Measurements from ENCODE around the gene FOXE3.

The FOXE3 gene

DNA sequence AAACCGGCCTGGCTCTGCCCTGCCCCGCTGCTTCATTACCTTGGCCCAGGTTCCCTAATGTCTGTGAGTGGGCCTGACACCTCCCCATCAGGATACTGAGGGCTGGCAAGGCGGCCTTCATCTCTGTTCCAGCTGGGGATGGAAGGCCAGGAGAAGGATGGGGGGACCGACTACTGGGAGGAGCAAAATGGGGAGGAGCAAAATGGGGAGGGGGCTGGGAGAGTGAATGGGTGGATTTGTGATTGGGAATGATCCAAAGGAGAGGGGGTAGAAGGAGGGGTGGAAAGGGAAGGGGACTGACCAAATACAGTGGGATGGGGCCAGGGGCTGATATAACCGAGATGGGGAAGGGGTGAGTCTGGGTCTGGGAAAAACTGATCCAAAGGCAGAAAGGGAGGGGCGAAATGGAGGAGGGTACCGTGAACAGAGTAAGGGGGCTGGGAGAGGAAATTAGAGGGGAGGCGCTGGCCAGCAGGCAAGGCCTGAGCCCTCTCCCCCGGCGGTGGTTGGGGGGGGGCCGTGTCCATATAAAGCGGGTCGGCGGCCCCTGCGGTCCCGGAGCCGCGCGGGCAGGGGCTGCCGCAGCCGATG, at the start of gene FOXE3:
FOXE3 (plus strand) TSS at position 558 of the 591 bp plus-strand sequence; CDS start at position 589, 31 bp downstream.
- Mint-ChIP-seq H3K9me3 (no peaks in the 10 kb centered on the region), H3K4me3 (no peak within 1 kb of the TSS), H3K27ac (no peak within 1 kb of the TSS), H3K27me3 (peaks cover 45% of the 10 kb centered on the region), H3K36me3 (ENCODE audit: low read depth) (no peaks in the 10 kb centered on the region), H3K4me1 (ENCODE audit: low read depth) (peaks cover 6% of the 10 kb centered on the region)

- Mint-ChIP-seq H3K4me3 (no peak overlapping the region), H3K4me1 (ENCODE audit: low read depth) (peaks cover 4% of the 10 kb centered on the region), H3K27ac (no peak overlapping the region), H3K27me3 (no peaks in the 10 kb centered on the region), H3K36me3 (ENCODE audit: low read depth) (peaks cover 35% of the 10 kb centered on the region), H3K9me3 (no peaks in the 10 kb centered on the region)
These were observed 48.4 kb upstream of the FOXE3 start for GRCh38 chr1:47367651-47368050.

- no peaks in the 10 kb centered on the region for H3K4me1 Mint-ChIP-seq (ENCODE audit: low read depth)
- H3K27ac Mint-ChIP-seq, result no peak overlapping the region
- no peaks in the 10 kb centered on the region for H3K27me3 Mint-ChIP-seq
- peaks cover 59% of the 10 kb centered on the region for H3K36me3 Mint-ChIP-seq (ENCODE audit: low read depth)
- H3K9me3 Mint-ChIP-seq, result no peaks in the 10 kb centered on the region
- H3K4me3 Mint-ChIP-seq, result no peak overlapping the region
These were observed 45.0 kb upstream of the FOXE3 start for GRCh38 chr1:47371016-47371517.

DNA sequence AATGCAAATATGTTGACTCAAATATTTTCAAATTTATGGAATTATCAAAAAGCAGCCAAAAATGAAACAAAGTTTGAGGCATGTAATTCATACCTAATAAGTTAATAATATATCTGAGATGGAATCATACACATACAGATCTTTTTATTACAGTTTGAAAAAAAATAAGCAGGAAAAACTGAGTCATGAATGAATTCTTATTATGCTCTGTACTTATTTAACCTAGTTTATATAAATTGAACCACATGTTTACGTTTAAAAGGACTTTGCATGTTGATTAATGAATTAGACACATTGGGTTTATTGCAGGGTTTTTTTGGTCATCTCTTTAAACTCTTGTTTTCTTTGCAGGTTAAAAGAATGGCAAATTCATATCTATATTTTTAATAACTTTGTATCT, 41.6 kb upstream of the FOXE3 start:
- Mint-ChIP-seq H3K4me1 (ENCODE audit: low read depth) (no peaks in the 10 kb centered on the region), H3K27me3 (no peaks in the 10 kb centered on the region), H3K4me3 (no peak overlapping the region), H3K27ac (no peak overlapping the region), H3K9me3 (no peaks in the 10 kb centered on the region), H3K36me3 (ENCODE audit: low read depth) (peaks cover 62% of the 10 kb centered on the region)

DNA sequence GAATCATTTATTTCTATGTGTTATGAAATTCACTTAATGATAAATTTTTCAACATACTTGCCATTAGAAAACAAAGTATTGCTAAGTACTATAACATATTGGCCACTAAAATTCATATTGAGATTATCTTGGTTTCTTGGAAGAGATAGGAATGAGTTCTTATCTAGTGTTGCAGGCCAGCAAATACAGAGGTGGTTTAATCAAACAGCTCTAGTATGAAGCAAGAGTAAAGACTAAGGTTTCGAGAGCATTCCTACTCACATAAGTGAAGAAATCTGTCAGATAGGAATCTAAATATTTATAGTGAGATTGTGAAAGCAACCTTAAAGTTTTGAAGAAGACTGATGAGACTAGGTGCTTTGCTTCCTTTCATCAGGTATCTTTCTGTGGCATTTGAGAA, 37.9 kb upstream of the FOXE3 start:
- no peaks in the 10 kb centered on the region for H3K27me3 Mint-ChIP-seq
- H3K4me3 Mint-ChIP-seq, result no peak overlapping the region
- no peaks in the 10 kb centered on the region for H3K4me1 Mint-ChIP-seq (ENCODE audit: low read depth)
- H3K27ac Mint-ChIP-seq, result no peak overlapping the region
- no peaks in the 10 kb centered on the region for H3K9me3 Mint-ChIP-seq
- H3K36me3 Mint-ChIP-seq (ENCODE audit: low read depth), result peaks cover 50% of the 10 kb centered on the region

GRCh38 chr1:47380699-47381098, 35.4 kb upstream of the FOXE3 start:
- H3K36me3 Mint-ChIP-seq (ENCODE audit: low read depth), result peaks cover 32% of the 10 kb centered on the region
- H3K4me1 Mint-ChIP-seq (ENCODE audit: low read depth), result no peaks in the 10 kb centered on the region
- H3K27me3 Mint-ChIP-seq, result no peaks in the 10 kb centered on the region
- H3K27ac Mint-ChIP-seq, result no peak overlapping the region
- no peak overlapping the region for H3K4me3 Mint-ChIP-seq
- H3K9me3 Mint-ChIP-seq, result no peaks in the 10 kb centered on the region

DNA sequence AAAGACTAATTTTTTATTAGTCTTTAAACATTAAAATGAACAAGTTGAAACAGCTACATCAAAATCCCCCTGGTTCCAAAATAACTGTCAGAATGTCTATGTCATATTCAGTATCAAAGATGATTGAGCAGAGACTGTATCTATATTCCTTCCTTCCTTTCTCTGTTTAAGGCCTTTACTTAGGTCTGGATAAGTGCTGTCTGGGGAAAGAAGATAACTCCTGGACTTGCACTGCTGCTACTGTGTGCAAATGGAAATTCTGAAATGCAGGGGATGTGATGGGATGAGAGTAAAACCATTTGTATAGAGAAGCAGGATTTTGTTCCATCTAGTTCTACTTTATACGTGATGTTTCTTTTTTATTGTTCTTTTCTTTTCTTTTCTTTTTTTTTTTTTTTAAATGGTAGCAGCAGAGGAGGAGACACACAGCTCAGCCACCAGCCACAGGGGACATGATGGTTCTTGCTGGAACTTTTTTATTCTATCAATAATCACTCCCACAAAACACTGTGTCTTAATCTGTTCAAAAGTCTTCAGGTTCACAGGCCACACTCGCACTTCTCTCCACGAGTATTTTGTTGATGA, 33.6 kb upstream of the FOXE3 start:
- Mint-ChIP-seq H3K9me3 (no peaks in the 10 kb centered on the region), H3K27ac (no peak overlapping the region), H3K4me1 (ENCODE audit: low read depth) (no peaks in the 10 kb centered on the region), H3K27me3 (no peaks in the 10 kb centered on the region), H3K36me3 (ENCODE audit: low read depth) (peaks cover 31% of the 10 kb centered on the region), H3K4me3 (no peak overlapping the region)

- Mint-ChIP-seq H3K27ac (no peak overlapping the region), H3K4me3 (no peak overlapping the region), H3K4me1 (ENCODE audit: low read depth) (no peaks in the 10 kb centered on the region), H3K36me3 (ENCODE audit: low read depth) (peaks cover 20% of the 10 kb centered on the region), H3K9me3 (no peaks in the 10 kb centered on the region), H3K27me3 (no peaks in the 10 kb centered on the region)
These were observed 32.0 kb upstream of the FOXE3 start for GRCh38 chr1:47384083-47384482.

DNA sequence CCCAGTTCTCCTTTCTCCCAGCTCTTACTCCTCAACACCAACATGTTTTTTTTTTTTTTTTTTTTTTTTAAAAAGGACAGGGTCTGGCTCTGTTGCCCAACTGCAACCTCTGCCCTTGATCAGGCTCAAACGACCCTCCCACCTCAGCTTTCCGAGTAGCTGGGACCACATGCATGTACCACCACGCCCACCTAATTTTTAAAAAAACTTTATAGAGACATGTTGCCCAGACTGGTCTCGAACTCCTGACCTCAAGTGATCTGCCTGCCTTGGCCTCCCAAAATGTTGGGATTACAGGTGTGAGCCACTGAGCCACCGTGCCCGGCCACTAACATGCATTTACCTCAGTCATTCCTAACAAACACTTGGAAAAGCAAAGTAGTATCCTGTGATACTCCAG, 31.1 kb upstream of the FOXE3 start:
- Mint-ChIP-seq H3K4me3 (no peak overlapping the region), H3K27me3 (no peaks in the 10 kb centered on the region), H3K27ac (no peak overlapping the region), H3K9me3 (no peaks in the 10 kb centered on the region), H3K36me3 (ENCODE audit: low read depth) (peaks cover 12% of the 10 kb centered on the region), H3K4me1 (ENCODE audit: low read depth) (no peaks in the 10 kb centered on the region)

DNA sequence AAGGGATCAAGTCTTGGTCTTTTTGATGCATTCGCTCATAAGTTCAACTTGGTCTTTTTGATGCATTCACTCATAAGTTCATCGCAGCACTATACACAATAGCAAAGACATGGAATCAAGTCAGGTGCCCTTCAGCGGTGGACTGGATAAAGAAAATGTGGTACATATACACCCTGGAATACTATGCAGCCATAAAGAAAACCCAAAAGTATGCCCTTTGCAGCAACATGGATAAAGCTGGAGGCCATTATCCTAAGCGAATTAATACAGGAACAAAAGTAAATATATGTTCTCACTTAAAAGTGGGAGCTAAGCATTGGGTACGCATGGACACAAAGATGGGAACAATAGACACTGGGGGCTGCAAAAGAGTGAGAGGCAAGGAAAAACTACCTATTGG, 29.8 kb upstream of the FOXE3 start:
- Mint-ChIP-seq H3K4me1 (ENCODE audit: low read depth) (no peaks in the 10 kb centered on the region), H3K27ac (no peak overlapping the region), H3K4me3 (no peak overlapping the region), H3K27me3 (no peaks in the 10 kb centered on the region), H3K36me3 (ENCODE audit: low read depth) (peaks cover 4% of the 10 kb centered on the region), H3K9me3 (no peaks in the 10 kb centered on the region)

DNA sequence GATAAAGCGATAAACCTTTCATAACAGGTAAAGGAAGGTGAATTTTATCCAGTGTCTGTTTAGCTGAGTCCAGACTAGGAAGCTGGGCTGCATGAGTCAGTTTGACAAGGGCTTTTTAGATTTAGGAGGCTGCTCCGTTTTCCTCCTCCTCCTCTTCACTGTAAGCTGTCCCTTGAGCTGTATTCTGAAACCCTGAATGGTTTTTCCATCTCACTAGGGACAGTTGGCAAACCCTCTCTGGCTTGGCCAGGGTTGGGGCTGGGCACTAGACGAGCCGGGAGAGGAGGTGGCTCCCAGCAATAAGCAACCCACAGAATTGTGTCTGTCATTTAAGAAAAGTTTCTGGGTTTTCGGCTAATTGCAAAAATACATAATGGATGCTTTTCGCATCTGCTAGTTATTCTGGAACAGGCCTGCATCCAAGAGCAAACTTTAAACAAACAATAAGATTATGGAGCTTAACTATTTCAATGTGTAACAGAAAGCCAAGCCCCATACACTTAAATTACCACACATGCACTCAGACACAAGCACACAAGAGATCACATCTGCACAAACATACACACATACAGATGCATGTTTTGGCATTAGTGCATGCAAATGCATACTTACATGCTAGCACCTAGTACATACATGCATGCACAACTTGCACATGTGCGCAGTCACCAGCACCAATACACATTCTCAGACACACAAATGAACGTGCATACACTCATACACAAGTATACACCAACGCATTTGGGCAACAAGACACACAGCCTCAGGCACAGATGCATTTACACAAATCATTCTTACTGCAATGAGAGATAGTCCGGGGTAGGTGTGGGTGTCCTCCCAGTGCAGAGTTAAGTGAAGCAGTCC, 27.8 kb upstream of the FOXE3 start:
- Mint-ChIP-seq H3K9me3 (no peaks in the 10 kb centered on the region), H3K27ac (no peak overlapping the region), H3K27me3 (no peaks in the 10 kb centered on the region), H3K4me3 (no peak overlapping the region), H3K4me1 (ENCODE audit: low read depth) (no peaks in the 10 kb centered on the region), H3K36me3 (ENCODE audit: low read depth) (no peaks in the 10 kb centered on the region)

GRCh38 chr1:47388891-47389238, 27.2 kb upstream of the FOXE3 start:
- H3K27ac Mint-ChIP-seq, result no peak overlapping the region
- no peaks in the 10 kb centered on the region for H3K36me3 Mint-ChIP-seq (ENCODE audit: low read depth)
- H3K4me1 Mint-ChIP-seq (ENCODE audit: low read depth), result no peaks in the 10 kb centered on the region
- H3K4me3 Mint-ChIP-seq, result no peak overlapping the region
- H3K27me3 Mint-ChIP-seq, result no peaks in the 10 kb centered on the region
- no peaks in the 10 kb centered on the region for H3K9me3 Mint-ChIP-seq

GRCh38 chr1:47389731-47390130, 26.4 kb upstream of the FOXE3 start:
- peaks cover 8% of the 10 kb centered on the region for H3K27me3 Mint-ChIP-seq
- no peaks in the 10 kb centered on the region for H3K4me1 Mint-ChIP-seq (ENCODE audit: low read depth)
- H3K4me3 Mint-ChIP-seq, result no peak overlapping the region
- no peaks in the 10 kb centered on the region for H3K36me3 Mint-ChIP-seq (ENCODE audit: low read depth)
- H3K9me3 Mint-ChIP-seq, result no peaks in the 10 kb centered on the region
- no peak overlapping the region for H3K27ac Mint-ChIP-seq

- Mint-ChIP-seq H3K9me3 (no peaks in the 10 kb centered on the region), H3K36me3 (ENCODE audit: low read depth) (no peaks in the 10 kb centered on the region), H3K4me1 (ENCODE audit: low read depth) (no peaks in the 10 kb centered on the region), H3K27me3 (peaks cover 11% of the 10 kb centered on the region), H3K4me3 (no peak overlapping the region), H3K27ac (no peak overlapping the region)
These were observed 25.2 kb upstream of the FOXE3 start for GRCh38 chr1:47390843-47391242.

- Mint-ChIP-seq H3K4me3 (no peak overlapping the region), H3K27ac (no peak overlapping the region), H3K27me3 (peaks cover 15% of the 10 kb centered on the region), H3K4me1 (ENCODE audit: low read depth) (no peaks in the 10 kb centered on the region), H3K36me3 (ENCODE audit: low read depth) (no peaks in the 10 kb centered on the region), H3K9me3 (no peaks in the 10 kb centered on the region)
These were observed 22.9 kb upstream of the FOXE3 start for GRCh38 chr1:47393141-47393540.

Measured in stimulated activated naive CD8-positive, alpha-beta T cell treated with anti-CD3 and anti-CD28 coated beads, Interleukin-15, Interleukin-2, amounts not matched to agents 100 ng/mL and 50 ng/mL, for 24 hours (primary cell).